Natural killer cell (primary cell): ENCODE measurements around the gene GPSM1. TPM values are rescaled to one million over a fixed set of nuclear protein-coding genes. Genes with fewer than 3 reads are reported as not detected.
"Not testable (repeated sequence)": the region's sequence is repeated elsewhere in the genome, so short reads cannot be mapped to it uniquely, and the experiment has no call there.

Source experiments
- ATAC-seq, 3 donors: fragments of 150-1000 bp in 2 of 3; fragments of 200-7000 bp in 1 of 3; cut with Tn5 transposase; 1 replicate in 1 of 3; 2 replicates in 2 of 3; pipeline ENCODE4 v1.10.0; 2021; ENCODE audit warnings: mild to moderate bottlenecking in 2 of 3, moderate library complexity in 2 of 3
- DNase-seq, 2 donors: peaks; one replicate each; pipeline versions ENCODE4 v3.0.0 to v3.0.0-alpha.2; 2013 to 2021; ENCODE audit warnings: mixed read lengths in 1 of 2
- H3K27ac ChIP-seq: one replicate; pipeline ENCODE4 v1.5.1; 2013; ENCODE audit warnings: mild to moderate bottlenecking, low read length
- H3K27me3 ChIP-seq: one replicate; pipeline ENCODE4 v1.6.1; 2013; ENCODE audit warnings: low read length; ENCODE audit not compliant: control insufficient read depth, insufficient read depth
- H3K36me3 ChIP-seq: one replicate; pipeline ENCODE4 v1.6.1; 2013; ENCODE audit warnings: low read length; ENCODE audit not compliant: control insufficient read depth, insufficient read depth
- H3K4me1 ChIP-seq: one replicate; pipeline ENCODE4 v1.6.1; 2013; ENCODE audit warnings: low read length; ENCODE audit not compliant: control insufficient read depth, insufficient read depth
- H3K4me3 ChIP-seq: one replicate; pipeline ENCODE4 v1.5.1; 2013; ENCODE audit warnings: low read length
- H3K9me3 ChIP-seq: one replicate; pipeline ENCODE4 v1.6.1; 2013; ENCODE audit warnings: low read length; ENCODE audit not compliant: control insufficient read depth, insufficient read depth
- H3K27ac Mint-ChIP-seq, 2 donors: one replicate each; pipeline ENCODE4 v1.8.0; 2022; ENCODE audit warnings: mild to moderate bottlenecking in 2 of 2, mixed read lengths in 2 of 2, moderate library complexity in 1 of 2
- H3K27me3 Mint-ChIP-seq, 2 donors: one replicate each; pipeline ENCODE4 v1.8.0; 2022; ENCODE audit warnings: low read depth in 2 of 2, mixed read lengths in 2 of 2
- H3K36me3 Mint-ChIP-seq: one replicate; pipeline ENCODE4 v1.8.0; 2022; ENCODE audit warnings: mixed read lengths
- H3K4me1 Mint-ChIP-seq, 2 donors: one replicate each; pipeline ENCODE4 v1.8.0; 2022; ENCODE audit warnings: mixed read lengths in 2 of 2
- H3K4me3 Mint-ChIP-seq: one replicate; pipeline ENCODE4 v1.8.0; 2022; ENCODE audit warnings: mild to moderate bottlenecking, moderate library complexity, mixed read lengths
- H3K9me3 Mint-ChIP-seq, 2 donors: one replicate each; pipeline ENCODE4 v1.8.0; 2022; ENCODE audit warnings: mixed read lengths in 2 of 2
- WGBS: methylation state at CpG from one replicate; pipeline ENCODE4 v1.1.7; 2013; ENCODE audit warnings: missing lambda C conversion rate; ENCODE audit not compliant: insufficient coverage; 5-methylcytosine and 5-hydroxymethylcytosine counted together
- intact Hi-C: fragments of 100-400 bp; cut with micrococcal nuclease; formaldehyde crosslinking; loops from one replicate; pipeline ENCODE4 v1.14.2; 2022
- total RNA-seq, 4 donors: library from RNA; stranded (reverse); fragments of 120-200 nt in 1 of 4; gene quantifications; one replicate each; pipeline versions ENCODE4 v1.2.3 to v1.2.4, GENCODE V29; 2013 to 2022
- TF ChIP-seq, protein P1 (sequence below): fragments of 200-600 bp; IDR thresholded peaks from one replicate; pipeline ENCODE4 v1.8.0; 2022; ENCODE audit warnings: antibody characterized with exemption

GPSM1 gene
- total RNA-seq, 3 donors from 2014 or later (not counting 1 experiment from before 2014, with no cell fraction given): 2.6 to 4.2 (median 3.4) TPM

DNA sequence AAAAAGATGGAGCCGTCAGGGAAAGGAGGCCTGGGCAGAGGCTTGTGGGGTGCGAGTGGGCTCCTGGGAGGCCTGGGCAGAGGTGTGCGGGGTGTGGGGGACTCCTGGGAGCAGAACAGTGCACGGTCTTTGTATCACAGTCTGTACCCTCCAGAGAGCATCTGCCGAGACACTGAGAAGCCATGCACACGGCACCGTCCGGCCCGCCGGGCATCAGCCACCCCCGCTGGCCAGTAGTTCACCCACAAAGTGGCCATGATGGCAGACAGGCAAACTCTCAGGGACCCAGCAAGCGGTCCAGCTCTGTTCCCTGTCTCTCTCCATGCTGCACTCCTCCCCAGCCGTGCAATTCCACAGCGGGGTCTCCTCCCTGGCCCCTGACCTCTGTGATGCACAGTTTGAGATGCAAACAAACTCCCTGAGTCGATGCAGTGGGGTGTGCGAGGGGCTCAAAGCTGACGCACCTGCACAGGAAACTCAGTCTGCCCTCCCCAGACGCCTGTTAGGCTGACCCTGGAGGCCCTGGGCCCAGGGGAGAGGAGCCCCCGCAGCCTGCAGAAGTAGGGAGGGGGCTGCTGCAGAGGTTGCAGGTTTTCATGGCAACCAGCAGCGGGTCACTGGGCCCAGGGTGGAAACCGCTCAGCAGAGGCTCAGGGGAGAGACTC is 9.1 kb upstream of the GPSM1 start:
- no peak overlapping the region for H3K4me3 Mint-ChIP-seq
- H3K27me3 Mint-ChIP-seq: peaks cover 0 to 8% of the 10 kb centered on the region in 2 donors
- H3K27ac ChIP-seq: no peak overlapping the region
- 57% methylated on average over 21 of the region's 21 CpGs for WGBS
- TF ChIP-seq, protein P1, sequence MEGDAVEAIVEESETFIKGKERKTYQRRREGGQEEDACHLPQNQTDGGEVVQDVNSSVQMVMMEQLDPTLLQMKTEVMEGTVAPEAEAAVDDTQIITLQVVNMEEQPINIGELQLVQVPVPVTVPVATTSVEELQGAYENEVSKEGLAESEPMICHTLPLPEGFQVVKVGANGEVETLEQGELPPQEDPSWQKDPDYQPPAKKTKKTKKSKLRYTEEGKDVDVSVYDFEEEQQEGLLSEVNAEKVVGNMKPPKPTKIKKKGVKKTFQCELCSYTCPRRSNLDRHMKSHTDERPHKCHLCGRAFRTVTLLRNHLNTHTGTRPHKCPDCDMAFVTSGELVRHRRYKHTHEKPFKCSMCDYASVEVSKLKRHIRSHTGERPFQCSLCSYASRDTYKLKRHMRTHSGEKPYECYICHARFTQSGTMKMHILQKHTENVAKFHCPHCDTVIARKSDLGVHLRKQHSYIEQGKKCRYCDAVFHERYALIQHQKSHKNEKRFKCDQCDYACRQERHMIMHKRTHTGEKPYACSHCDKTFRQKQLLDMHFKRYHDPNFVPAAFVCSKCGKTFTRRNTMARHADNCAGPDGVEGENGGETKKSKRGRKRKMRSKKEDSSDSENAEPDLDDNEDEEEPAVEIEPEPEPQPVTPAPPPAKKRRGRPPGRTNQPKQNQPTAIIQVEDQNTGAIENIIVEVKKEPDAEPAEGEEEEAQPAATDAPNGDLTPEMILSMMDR: no peak
- no peaks in the 10 kb centered on the region for H3K27me3 ChIP-seq
- DNase-seq (no peak), ATAC-seq (no peak)
- no peaks in the 10 kb centered on the region for H3K36me3 Mint-ChIP-seq
- H3K4me1 ChIP-seq: peaks cover 34% of the 10 kb centered on the region
- peaks cover 33 to 35% of the 10 kb centered on the region in 2 donors for H3K4me1 Mint-ChIP-seq
- peaks cover 4 to 8% of the 10 kb centered on the region in 2 donors for H3K9me3 Mint-ChIP-seq
- H3K4me3 ChIP-seq: no peak overlapping the region
- H3K27ac Mint-ChIP-seq: no peak overlapping the region
- H3K36me3 ChIP-seq: no peaks in the 10 kb centered on the region
- peaks cover 29% of the 10 kb centered on the region for H3K9me3 ChIP-seq
- intact Hi-C loops: loop anchor here (10.0 kb wide), 3 partner anchors 47 to 1397 kb away; partner anchors contain the start of genes DNLZ and SNAPC4

DNA sequence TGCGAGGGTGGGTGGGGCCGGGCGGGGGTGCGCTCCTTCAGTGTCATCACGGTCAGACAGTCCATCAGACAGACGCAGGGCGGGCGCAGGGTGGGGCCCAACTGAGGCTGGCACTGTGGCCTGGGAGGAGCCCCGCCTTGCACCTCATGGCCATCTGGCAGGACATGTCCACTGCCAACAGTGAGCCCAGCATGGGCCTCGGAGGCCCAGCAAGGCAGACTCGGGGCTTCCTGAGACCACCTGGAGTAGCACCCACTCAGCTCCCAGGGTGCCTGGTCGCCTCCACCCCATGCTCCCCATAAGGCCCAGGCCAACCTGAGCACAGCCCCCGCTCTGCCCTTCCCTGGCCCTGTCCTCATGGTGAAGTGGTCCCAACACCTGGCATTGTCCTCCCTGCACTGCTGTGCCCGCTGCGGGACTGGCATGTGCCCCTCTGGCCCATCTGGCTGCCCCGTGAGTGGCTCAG is 8.5 kb upstream of the GPSM1 start:
- intact Hi-C loops: loop anchor here (10.0 kb wide), 3 partner anchors 46 to 1396 kb away; partner anchors contain the start of genes DNLZ and SNAPC4
- Histone ChIP-seq H3K27me3 (no peaks in the 10 kb centered on the region), H3K9me3 (peaks cover 29% of the 10 kb centered on the region), H3K4me3 (no peak overlapping the region), H3K27ac (no peak overlapping the region), H3K36me3 (no peaks in the 10 kb centered on the region), H3K4me1 (peaks cover 34% of the 10 kb centered on the region)
- DNase-seq (no peak), ATAC-seq (no peak)
- TF ChIP-seq, protein P1: no peak
- no peaks in the 10 kb centered on the region for H3K36me3 Mint-ChIP-seq
- H3K4me1 Mint-ChIP-seq: peaks cover 33 to 35% of the 10 kb centered on the region in 2 donors
- H3K9me3 Mint-ChIP-seq: peaks cover 4 to 8% of the 10 kb centered on the region in 2 donors
- WGBS: 75% methylated on average over 16 of the region's 16 CpGs
- no peak overlapping the region for H3K27ac Mint-ChIP-seq
- peaks cover 0 to 8% of the 10 kb centered on the region in 2 donors for H3K27me3 Mint-ChIP-seq
- H3K4me3 Mint-ChIP-seq: no peak overlapping the region

DNA sequence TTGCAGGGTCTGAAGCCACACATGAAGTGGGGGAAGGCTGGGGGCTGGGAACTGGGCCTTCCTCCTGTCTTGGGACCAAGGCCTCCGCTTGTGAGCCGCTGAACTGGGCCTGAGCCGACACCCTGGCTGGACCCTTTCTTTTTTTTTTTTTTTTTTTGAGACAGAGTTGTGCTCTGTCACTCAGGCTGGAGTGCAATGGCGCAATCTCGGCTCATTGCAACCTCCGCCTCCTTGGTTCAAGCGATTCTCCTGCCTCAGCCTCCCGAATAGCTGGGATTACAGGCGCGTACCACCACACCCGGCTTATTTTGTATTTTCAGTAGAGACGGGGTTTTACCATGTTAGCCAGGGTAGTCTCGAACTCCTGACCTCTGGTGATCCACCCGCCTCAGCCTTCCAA is 8.1 kb upstream of the GPSM1 start:
- not testable (repeated sequence) for H3K27ac ChIP-seq, H3K9me3 Mint-ChIP-seq, H3K27ac Mint-ChIP-seq, H3K4me3 Mint-ChIP-seq, DNase-seq, H3K4me3 ChIP-seq, H3K36me3 Mint-ChIP-seq, H3K27me3 Mint-ChIP-seq, H3K27me3 ChIP-seq, ATAC-seq, H3K36me3 ChIP-seq
- WGBS: 96% methylated on average over 14 of the region's 14 CpGs
- peaks cover 33 to 35% of the 10 kb centered on the region in 2 donors for H3K4me1 Mint-ChIP-seq
- Histone ChIP-seq H3K9me3 (peaks cover 29% of the 10 kb centered on the region), H3K4me1 (peaks cover 34% of the 10 kb centered on the region)
- intact Hi-C loops: loop anchor here (10.0 kb wide), 3 partner anchors 46 to 1396 kb away; partner anchors contain the start of genes DNLZ and SNAPC4

DNA sequence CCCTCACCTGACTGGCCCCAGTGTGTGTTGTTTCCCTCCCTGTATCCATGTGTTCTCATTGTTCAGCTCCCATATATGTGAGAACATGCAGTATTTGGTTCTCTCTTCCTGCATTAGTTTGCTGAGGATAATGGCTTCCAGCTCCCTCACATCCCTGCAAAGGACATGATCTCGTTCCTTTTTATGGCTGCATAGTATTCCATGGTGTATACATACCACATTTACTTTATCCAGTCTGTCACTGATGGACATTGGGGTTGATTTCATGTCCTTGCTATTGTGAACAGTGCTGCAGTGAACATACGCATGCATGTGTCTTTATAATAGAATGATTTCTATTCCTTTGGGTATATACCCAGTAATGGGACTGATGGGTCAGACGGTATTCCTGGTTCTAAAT is 7.4 kb upstream of the GPSM1 start:
- not testable (repeated sequence) for ATAC-seq, H3K4me3 Mint-ChIP-seq, H3K9me3 Mint-ChIP-seq, H3K27ac Mint-ChIP-seq, H3K36me3 Mint-ChIP-seq, H3K36me3 ChIP-seq, H3K27me3 ChIP-seq, H3K27ac ChIP-seq, H3K4me3 ChIP-seq, H3K27me3 Mint-ChIP-seq, DNase-seq
- intact Hi-C loops: loop anchor here (10.0 kb wide), 3 partner anchors 45 to 1395 kb away; partner anchors contain the start of genes DNLZ and SNAPC4
- WGBS: 89% methylated on average over 3 of the region's 3 CpGs
- peaks cover 27 to 29% of the 10 kb centered on the region in 2 donors for H3K4me1 Mint-ChIP-seq
- H3K4me1 ChIP-seq: peaks cover 32% of the 10 kb centered on the region
- H3K9me3 ChIP-seq: peaks cover 26% of the 10 kb centered on the region

DNA sequence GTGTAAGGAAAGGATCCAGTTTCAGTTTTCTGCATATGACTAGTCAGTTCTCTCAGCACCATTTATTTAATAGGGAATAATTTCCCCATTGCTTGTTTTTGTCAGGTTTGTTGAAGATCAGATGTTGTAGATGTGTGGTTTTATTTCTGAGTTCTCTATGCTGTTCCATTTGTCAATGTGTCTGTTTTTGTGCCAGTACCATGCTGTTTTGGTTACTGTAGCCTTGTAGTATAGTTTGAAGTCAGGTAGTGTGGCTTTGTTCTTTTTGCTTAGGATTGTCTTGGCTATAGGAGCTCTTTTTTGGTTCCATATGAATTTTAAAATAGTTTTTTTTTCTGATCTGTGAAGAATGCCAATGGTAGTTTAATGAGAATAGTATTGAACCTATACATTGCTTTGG is 6.4 kb upstream of the GPSM1 start:
- H3K27me3 Mint-ChIP-seq, DNase-seq, ATAC-seq, H3K4me3 Mint-ChIP-seq, H3K36me3 Mint-ChIP-seq, H3K9me3 Mint-ChIP-seq, H3K27me3 ChIP-seq, intact Hi-C loops, H3K36me3 ChIP-seq, H3K4me3 ChIP-seq, H3K27ac Mint-ChIP-seq, H3K27ac ChIP-seq: not testable (repeated sequence)
- peaks cover 21% of the 10 kb centered on the region for H3K4me1 ChIP-seq
- H3K4me1 Mint-ChIP-seq: peaks cover 17 to 19% of the 10 kb centered on the region in 2 donors
- H3K9me3 ChIP-seq: peaks cover 16% of the 10 kb centered on the region
